ENCODE results near the gene RPS16. TPM values are rescaled to one million over a fixed set of nuclear protein-coding genes. Genes with fewer than 3 reads are reported as not detected.

RPS16 gene
- total and polyA plus RNA-seq, 2 of the 13 experiments (the other 11 are each of a cell fraction or from before 2014, with no cell fraction given) = 488 to 2,583 TPM

GRCh38 chr19:39445196-39446111 lies 9.7 kb upstream of the RPS16 start, which contains the start of gene SUPT5H (continued):
- no peak for TF ChIP-seq ZNF280D (CRISPR knock-in tag; IDR thresholded peaks at IDR 0.05)
- TF ChIP-seq MED1 (CRISPR knock-in tag; IDR thresholded peaks at IDR 0.05) = peak; percentile 79
- TF ChIP-seq ZNF577 (CRISPR knock-in tag; IDR thresholded peaks at IDR 0.05; ENCODE audit: borderline replicate concordance, low read depth) = no peak
- TF ChIP-seq, protein P1, sequence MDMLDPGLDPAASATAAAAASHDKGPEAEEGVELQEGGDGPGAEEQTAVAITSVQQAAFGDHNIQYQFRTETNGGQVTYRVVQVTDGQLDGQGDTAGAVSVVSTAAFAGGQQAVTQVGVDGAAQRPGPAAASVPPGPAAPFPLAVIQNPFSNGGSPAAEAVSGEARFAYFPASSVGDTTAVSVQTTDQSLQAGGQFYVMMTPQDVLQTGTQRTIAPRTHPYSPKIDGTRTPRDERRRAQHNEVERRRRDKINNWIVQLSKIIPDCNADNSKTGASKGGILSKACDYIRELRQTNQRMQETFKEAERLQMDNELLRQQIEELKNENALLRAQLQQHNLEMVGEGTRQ (IDR thresholded peaks at IDR 0.05; ENCODE audit: low read depth, low read length) = no peak; the same call in 1 of the 2 replicates
- TF ChIP-seq, protein P1 (CRISPR knock-in tag; IDR thresholded peaks at IDR 0.05; ENCODE audit: borderline replicate concordance) = no peak
- 0 out of 2 replicates have a peak, but pooled peaks have one; percentile 66 for TF ChIP-seq AKAP8 (CRISPR knock-in tag; IDR thresholded peaks at IDR 0.05)
- TF ChIP-seq THYN1 (CRISPR knock-in tag; IDR thresholded peaks at IDR 0.05; ENCODE audit: borderline replicate concordance, low read depth) = no peak
- no peak for TF ChIP-seq ZNF562 (CRISPR knock-in tag; IDR thresholded peaks at IDR 0.05; ENCODE audit: borderline replicate concordance)
- peak; percentile 97 for TF ChIP-seq SIN3A (IDR thresholded peaks at IDR 0.05; ENCODE audit: borderline replicate concordance, low read depth, low read length)
- 0 out of 2 replicates have a peak, but pooled peaks have one; percentile 49 for TF ChIP-seq ZBTB44 (CRISPR knock-in tag; IDR thresholded peaks at IDR 0.05)
- TF ChIP-seq SP1 (IDR thresholded peaks at IDR 0.05) = peak; percentile 90
- TF ChIP-seq SP1 (CRISPR knock-in tag; IDR thresholded peaks at IDR 0.05) = peak; percentile 52; the same call in 1 of the 2 replicates
- no peak for TF ChIP-seq CC2D1A (CRISPR knock-in tag; IDR thresholded peaks at IDR 0.05)
- TF ChIP-seq NCOA2 (CRISPR knock-in tag; IDR thresholded peaks at IDR 0.05) = peak; percentile 69
- TF ChIP-seq ZNF639 (CRISPR knock-in tag; conservative IDR thresholded peaks at IDR 0.05) = peak; percentile 92
- TF ChIP-seq POGZ (CRISPR knock-in tag; IDR thresholded peaks at IDR 0.05) = peak; percentile 89
- no peak for TF ChIP-seq ZNF253 (CRISPR knock-in tag; IDR thresholded peaks at IDR 0.05; ENCODE audit: borderline replicate concordance)
- no peak for TF ChIP-seq DMTF1 (CRISPR knock-in tag; IDR thresholded peaks at IDR 0.05)

All from HepG2 (cell line).